Keratinocyte (primary cell): Measurements from ENCODE around the gene KMT2D. TPM values are rescaled to one million over a fixed set of nuclear protein-coding genes. Genes with fewer than 3 reads are reported as not detected.
A peak's percentile ranks its signal among the peaks of the same experiment; 100 is the strongest.

Source experiments
- DNase-seq: peaks from one replicate; pipeline ENCODE4 v3.0.0-alpha.2; 2011; ENCODE audit warnings: low read depth, missing footprints, low spot score
- FAIRE-seq: peaks from 2 replicates; lab custom pipeline; 2011; peaks lifted over from hg19 to GRCh38; lab: Jason Lieb, UNC
- H2AFZ ChIP-seq: 2 replicates; pipeline ENCODE4 v1.6.0; 2012; ENCODE audit warnings: low read length, control low read depth, inconsistent platforms; ENCODE audit not compliant: control insufficient read depth
- H3K27ac ChIP-seq: 2 replicates; pipeline ENCODE4 v1.5.1; 2011; ENCODE audit warnings: low read length; ENCODE audit not compliant: control insufficient read depth, insufficient read depth
- H3K27me3 ChIP-seq: 3 replicates; pipeline ENCODE4 v1.6.0; 2011; ENCODE audit warnings: low read length; ENCODE audit not compliant: control insufficient read depth, insufficient read depth; ENCODE audit errors: extremely low read depth
- H3K36me3 ChIP-seq, 2 experiments: 2 replicates in 1 of 2; 3 replicates in 1 of 2; pipeline ENCODE4 v1.5.1; 2011; ENCODE audit warnings: low read length in 2 of 2, mild to moderate bottlenecking in 1 of 2; ENCODE audit not compliant: control insufficient read depth in 2 of 2, insufficient read depth in 2 of 2; ENCODE audit errors: extremely low read depth in 1 of 2
- H3K4me1 ChIP-seq: 3 replicates; pipeline ENCODE4 v1.5.1; 2011; ENCODE audit warnings: low read length; ENCODE audit not compliant: control insufficient read depth, insufficient read depth; ENCODE audit errors: extremely low read depth
- H3K4me2 ChIP-seq: 3 replicates; pipeline ENCODE4 v1.6.0; 2011; ENCODE audit warnings: low read depth, low read length; ENCODE audit not compliant: control insufficient read depth, insufficient read depth; ENCODE audit errors: extremely low read depth
- H3K4me3 ChIP-seq, 3 experiments: fragments of 200-600 bp in 1 of 3; sonication (generic) in 1 of 3; 2 replicates in 2 of 3; 3 replicates in 1 of 3; pipeline ENCODE4 v1.5.1; 2011 to 2016; ENCODE audit warnings: low read length in 3 of 3, mild to moderate bottlenecking in 3 of 3, control low read depth in 2 of 3, inconsistent platforms in 1 of 3, low read depth in 1 of 3, mixed read lengths in 1 of 3, mixed run types in 1 of 3, moderate library complexity in 1 of 3; ENCODE audit not compliant: control insufficient read depth in 2 of 3, insufficient read depth in 2 of 3; ENCODE audit errors: extremely low read depth in 1 of 3
- H3K79me2 ChIP-seq: 2 replicates; pipeline ENCODE4 v1.6.0; 2012; ENCODE audit warnings: low read length; ENCODE audit not compliant: control insufficient read depth, insufficient read depth
- H3K9ac ChIP-seq: 3 replicates; pipeline ENCODE4 v1.6.0; 2011; ENCODE audit warnings: low read length; ENCODE audit not compliant: control insufficient read depth, insufficient read depth; ENCODE audit errors: extremely low read depth
- H3K9me1 ChIP-seq: 3 replicates; pipeline ENCODE4 v1.6.0; 2011; ENCODE audit warnings: low read length; ENCODE audit not compliant: control insufficient read depth, insufficient read depth; ENCODE audit errors: extremely low read depth
- H3K9me3 ChIP-seq: 2 replicates; pipeline ENCODE4 v1.5.1; 2012; ENCODE audit warnings: low read depth, low read length; ENCODE audit not compliant: control insufficient read depth
- H4K20me1 ChIP-seq: 3 replicates; pipeline ENCODE4 v1.6.0; 2011; ENCODE audit warnings: low read length; ENCODE audit not compliant: control insufficient read depth, insufficient read depth; ENCODE audit errors: extremely low read depth
- CTCF ChIP-seq, 3 experiments: IDR thresholded peaks in 1 of 3; conservative IDR thresholded peaks in 1 of 3; optimal IDR thresholded peaks in 1 of 3; 2 replicates in 2 of 3; 3 replicates in 1 of 3; pipeline versions ENCODE3 to v1.5.1; 2011; ENCODE audit warnings: low read length in 3 of 3, mild to moderate bottlenecking in 3 of 3, moderate library complexity in 2 of 3, control low read depth in 1 of 3, inconsistent platforms in 1 of 3; ENCODE audit not compliant: insufficient read depth in 2 of 3; ENCODE audit errors: extremely low read depth in 1 of 3
- EZH2 ChIP-seq: IDR thresholded peaks from one replicate; pipeline ENCODE4 v1.6.1; 2012; ENCODE audit warnings: inconsistent platforms, mild to moderate bottlenecking, low read length, moderate library complexity
- dilution Hi-C: fragments of 300-500 bp; cut with MboI; formaldehyde crosslinking; loops from one replicate; pipeline ENCODE4 v1.7.0; 2020; ENCODE audit warnings: low sequenced_read_pairs; ENCODE audit not compliant: extremely low pct_ligation_motif_present
- polyA plus RNA-seq, 5 experiments: library from polyadenylated mRNA; depleted of rRNA in 3 of 5; stranded (reverse) in 3 of 5; stranded (forward) in 1 of 5; unstranded in 1 of 5; fragments of >200 nt; gene quantifications; 1 replicate in 1 of 5; 2 replicates in 3 of 5; 3 replicates in 1 of 5; pipeline versions ENCODE4 v1.2.1 to v1.2.3, GENCODE V29; 2011 to 2012; ENCODE audit warnings: missing spikeins in 2 of 5, low read depth in 1 of 5, low replicate concordance in 1 of 5

Gene KMT2D
- polyA plus RNA-seq, 1 donor (not counting 4 experiments of a cell fraction or from before 2014, with no cell fraction given): 9.8 TPM

DNA sequence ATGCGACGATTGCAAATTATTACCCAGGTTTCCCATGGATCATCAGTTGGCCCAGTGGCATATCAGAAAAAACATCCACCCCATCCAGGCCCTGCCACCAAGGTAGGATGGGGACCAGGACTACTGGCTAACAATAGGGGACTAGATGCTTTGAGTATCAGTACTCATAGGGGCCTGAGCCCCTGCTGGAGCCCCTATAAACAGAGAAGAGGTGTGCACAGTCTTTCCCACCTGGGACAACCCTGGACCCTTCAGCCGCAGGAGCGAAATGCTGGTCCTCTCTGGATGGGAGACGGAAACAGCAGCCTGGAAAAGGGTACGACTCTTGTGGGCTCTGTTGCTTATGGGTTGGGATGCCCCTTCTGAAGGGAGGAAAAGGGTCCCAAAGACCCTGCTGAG, 28.3 kb upstream of the KMT2D start:
- Histone ChIP-seq H2AFZ (no peak overlapping the region), H3K9me3 (no peaks in the 10 kb centered on the region), H3K4me1 (peaks cover 14% of the 10 kb centered on the region), H4K20me1 (no peaks in the 10 kb centered on the region), H3K4me2 (no peak overlapping the region), H3K36me3 (no peaks in the 10 kb centered on the region), H3K27me3 (peaks cover 57% of the 10 kb centered on the region), H3K9me1 (no peaks in the 10 kb centered on the region), H3K9ac (no peak overlapping the region), H3K79me2 (no peaks in the 10 kb centered on the region), H3K4me3 (no peak overlapping the region), H3K27ac (no peak overlapping the region)
- FAIRE-seq: no peak
- dilution Hi-C loops: no loop called here
- TF ChIP-seq EZH2 (no peak), CTCF (optimal IDR thresholded peaks at IDR 0.05 in 1 of 3, IDR thresholded peaks at IDR 0.05 in 1 of 3, conservative IDR thresholded peaks at IDR 0.05 in 1 of 3; ENCODE audit: extremely low read depth in 1 of 3, insufficient read depth in 2 of 3, low read length in 3 of 3) (no peak)
- no peak for DNase-seq

DNA sequence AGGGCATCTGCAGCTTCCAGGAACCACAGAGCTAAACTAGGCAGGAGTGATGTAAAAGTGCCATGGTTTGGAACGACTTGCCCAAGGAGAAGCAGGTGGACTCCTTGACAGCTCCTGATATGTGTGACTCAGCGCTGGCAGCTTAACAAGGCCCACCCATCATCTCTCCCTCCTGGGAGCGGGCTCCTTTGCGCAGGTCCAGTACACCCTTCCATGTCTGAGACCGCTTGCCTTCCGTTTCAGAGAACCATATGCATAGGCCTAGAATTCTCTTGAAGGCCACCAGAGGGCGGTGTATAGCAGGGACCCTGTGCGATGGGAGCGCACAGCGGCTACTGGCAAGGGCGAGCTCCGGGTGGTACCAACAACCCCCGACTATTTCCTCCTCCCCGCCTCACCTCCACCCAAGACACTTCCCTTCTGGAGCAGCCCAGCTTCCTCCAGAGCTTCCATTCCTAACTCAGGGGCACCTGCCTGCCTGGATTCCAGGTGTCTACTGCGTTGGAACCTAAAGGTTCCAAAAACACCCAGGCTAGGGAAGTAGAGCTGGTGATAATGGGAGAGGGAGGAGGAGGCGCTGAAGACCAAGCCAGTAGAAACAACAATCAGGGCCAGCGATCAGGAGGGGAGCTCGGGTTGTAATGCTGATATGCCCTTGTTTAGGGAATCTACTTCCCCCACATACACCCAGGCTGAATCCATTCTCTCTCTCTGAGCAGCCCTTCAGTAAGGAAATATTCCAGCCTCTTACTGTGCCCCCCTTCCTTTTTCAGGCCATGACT, 27.7 kb upstream of the KMT2D start:
- dilution Hi-C loops: no loop called here
- H2AFZ ChIP-seq: no peak overlapping the region
- H3K4me3 ChIP-seq: no peak overlapping the region
- peak overlapping the region; percentile 14 for H3K4me2 ChIP-seq
- DNase-seq (peak; percentile 92), FAIRE-seq (peak; percentile 52)
- H3K27ac ChIP-seq: no peak overlapping the region
- TF ChIP-seq EZH2: peak; percentile 27
- TF ChIP-seq CTCF (optimal IDR thresholded peaks at IDR 0.05 in 1 of 3, IDR thresholded peaks at IDR 0.05 in 1 of 3, conservative IDR thresholded peaks at IDR 0.05 in 1 of 3; ENCODE audit: extremely low read depth in 1 of 3, insufficient read depth in 2 of 3, low read length in 3 of 3): peak; percentile 89 to 93 (median 91)
- H3K79me2 ChIP-seq: no peaks in the 10 kb centered on the region
- H3K9ac ChIP-seq: no peak overlapping the region
- H3K36me3 ChIP-seq: no peaks in the 10 kb centered on the region
- peaks cover 14% of the 10 kb centered on the region for H3K4me1 ChIP-seq
- H4K20me1 ChIP-seq: no peaks in the 10 kb centered on the region
- no peaks in the 10 kb centered on the region for H3K9me3 ChIP-seq
- no peaks in the 10 kb centered on the region for H3K9me1 ChIP-seq
- H3K27me3 ChIP-seq: peaks cover 51% of the 10 kb centered on the region
